ENCODE data around the gene FAM181A. TPM values are rescaled to one million over a fixed set of nuclear protein-coding genes. Genes with fewer than 3 reads are reported as not detected.

FAM181A gene
- total RNA-seq, 1 donor from 2014 or later = not detected

DNA sequence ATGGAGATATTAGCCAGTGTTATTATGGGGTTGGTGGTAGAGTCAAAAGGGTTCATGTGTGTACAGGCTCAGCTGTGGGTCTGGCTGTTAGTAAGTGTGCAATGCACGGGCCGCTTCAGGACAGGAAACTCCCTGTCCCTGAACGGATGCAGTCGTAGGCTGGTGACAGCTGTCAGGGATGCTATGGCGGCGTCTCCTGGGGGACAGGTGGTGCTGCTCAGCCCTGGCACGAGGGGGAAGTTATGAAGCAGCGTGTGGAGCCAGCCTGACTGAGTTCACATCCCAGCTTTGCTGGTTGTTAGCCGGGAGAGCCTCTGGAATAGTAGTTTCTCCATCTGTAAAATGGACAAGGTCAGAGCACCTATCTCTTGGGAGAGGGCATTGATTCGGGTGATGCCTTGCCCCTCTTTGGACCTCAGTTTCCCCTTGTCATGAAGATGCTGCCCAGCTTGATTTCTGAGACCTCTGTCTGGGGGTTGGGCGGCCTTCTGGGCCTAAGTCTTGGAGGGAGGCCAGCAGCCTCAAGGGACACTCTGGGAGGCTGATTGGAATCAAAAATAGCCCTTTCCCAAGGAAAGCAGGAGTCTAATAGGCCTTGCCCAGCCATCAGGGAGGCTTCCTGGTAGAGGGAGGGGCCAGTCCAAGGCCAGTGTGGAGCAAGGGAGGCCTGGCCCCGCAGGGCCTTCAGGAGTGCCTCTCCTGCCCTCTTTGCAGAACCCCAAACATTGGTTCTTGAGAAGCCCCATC, 42.1 kb downstream of the FAM181A start:
- Histone ChIP-seq H3K9ac (no peak overlapping the region), H3K4me3 (no peak overlapping the region), H3K27me3 (no peaks in the 10 kb centered on the region), H3K79me2 (ENCODE audit: low read depth) (no peaks in the 10 kb centered on the region), H3K4me2 (no peak overlapping the region), H3K27ac (no peak overlapping the region), H4K20me1 (ENCODE audit: low read depth) (no peaks in the 10 kb centered on the region), H3K9me3 (ENCODE audit: low read depth) (no peaks in the 10 kb centered on the region), H2AFZ (replicated peaks) (no peak overlapping the region), H3K4me1 (peaks cover 8% of the 10 kb centered on the region), H3K36me3 (no peaks in the 10 kb centered on the region), H3F3A (ENCODE audit: low read depth) (no peaks in the 10 kb centered on the region)
- Mint-ChIP-seq H3K36me3 (no peaks in the 10 kb centered on the region), H3K4me1 (peaks cover 4% of the 10 kb centered on the region), H3K27ac (peak overlapping the region; percentile 85), H3K27me3 (ENCODE audit: insufficient read depth, low read depth) (peaks cover 4% of the 10 kb centered on the region), H3K4me3 (no peak overlapping the region), H3K9me3 (no peaks in the 10 kb centered on the region)
- TF ChIP-seq EZH2phosphoT487 (IDR thresholded peaks at IDR 0.05) = no peak
- TF ChIP-seq, protein P1, sequence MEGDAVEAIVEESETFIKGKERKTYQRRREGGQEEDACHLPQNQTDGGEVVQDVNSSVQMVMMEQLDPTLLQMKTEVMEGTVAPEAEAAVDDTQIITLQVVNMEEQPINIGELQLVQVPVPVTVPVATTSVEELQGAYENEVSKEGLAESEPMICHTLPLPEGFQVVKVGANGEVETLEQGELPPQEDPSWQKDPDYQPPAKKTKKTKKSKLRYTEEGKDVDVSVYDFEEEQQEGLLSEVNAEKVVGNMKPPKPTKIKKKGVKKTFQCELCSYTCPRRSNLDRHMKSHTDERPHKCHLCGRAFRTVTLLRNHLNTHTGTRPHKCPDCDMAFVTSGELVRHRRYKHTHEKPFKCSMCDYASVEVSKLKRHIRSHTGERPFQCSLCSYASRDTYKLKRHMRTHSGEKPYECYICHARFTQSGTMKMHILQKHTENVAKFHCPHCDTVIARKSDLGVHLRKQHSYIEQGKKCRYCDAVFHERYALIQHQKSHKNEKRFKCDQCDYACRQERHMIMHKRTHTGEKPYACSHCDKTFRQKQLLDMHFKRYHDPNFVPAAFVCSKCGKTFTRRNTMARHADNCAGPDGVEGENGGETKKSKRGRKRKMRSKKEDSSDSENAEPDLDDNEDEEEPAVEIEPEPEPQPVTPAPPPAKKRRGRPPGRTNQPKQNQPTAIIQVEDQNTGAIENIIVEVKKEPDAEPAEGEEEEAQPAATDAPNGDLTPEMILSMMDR (IDR thresholded peaks at IDR 0.05) = no peak
- no peak for TF ChIP-seq EZH2 (IDR thresholded peaks at IDR 0.05)
- no peak for DNase-seq (ENCODE audit: low spot score)

- Mint-ChIP-seq H3K27ac (no peak overlapping the region), H3K4me1 (peaks cover 9% of the 10 kb centered on the region), H3K4me3 (no peak overlapping the region), H3K27me3 (ENCODE audit: insufficient read depth, low read depth) (peaks cover 6% of the 10 kb centered on the region), H3K36me3 (no peaks in the 10 kb centered on the region), H3K9me3 (no peaks in the 10 kb centered on the region)
- Histone ChIP-seq H3K27me3 (no peaks in the 10 kb centered on the region), H3K9ac (no peak overlapping the region), H3F3A (ENCODE audit: low read depth) (no peaks in the 10 kb centered on the region), H4K20me1 (ENCODE audit: low read depth) (no peaks in the 10 kb centered on the region), H3K79me2 (ENCODE audit: low read depth) (no peaks in the 10 kb centered on the region), H3K36me3 (no peaks in the 10 kb centered on the region), H2AFZ (replicated peaks) (no peak overlapping the region), H3K4me2 (no peak overlapping the region), H3K9me3 (ENCODE audit: low read depth) (no peaks in the 10 kb centered on the region), H3K27ac (no peak overlapping the region), H3K4me1 (peaks cover 12% of the 10 kb centered on the region), H3K4me3 (no peak overlapping the region)
- TF ChIP-seq, protein P1 (IDR thresholded peaks at IDR 0.05) = peak; percentile 45
- TF ChIP-seq EZH2phosphoT487 (IDR thresholded peaks at IDR 0.05) = no peak
- peak; percentile 32 for DNase-seq (ENCODE audit: low spot score)
Measured at GRCh38 chr14:93970585-93970964, 43.4 kb downstream of the FAM181A start.

- Mint-ChIP-seq H3K27me3 (ENCODE audit: insufficient read depth, low read depth) (peaks cover 10% of the 10 kb centered on the region), H3K4me1 (peaks cover 14% of the 10 kb centered on the region), H3K36me3 (no peaks in the 10 kb centered on the region), H3K4me3 (no peak overlapping the region), H3K9me3 (no peaks in the 10 kb centered on the region), H3K27ac (no peak overlapping the region)
- Histone ChIP-seq H3K9me3 (ENCODE audit: low read depth) (no peaks in the 10 kb centered on the region), H3K27ac (no peak overlapping the region), H3K9ac (no peak overlapping the region), H2AFZ (replicated peaks) (no peak overlapping the region), H3K4me2 (no peak overlapping the region), H3K36me3 (no peaks in the 10 kb centered on the region), H3F3A (ENCODE audit: low read depth) (no peaks in the 10 kb centered on the region), H3K4me1 (peaks cover 12% of the 10 kb centered on the region), H3K79me2 (ENCODE audit: low read depth) (no peaks in the 10 kb centered on the region), H3K4me3 (no peak overlapping the region), H3K27me3 (no peaks in the 10 kb centered on the region), H4K20me1 (ENCODE audit: low read depth) (no peaks in the 10 kb centered on the region)
- no peak for DNase-seq (ENCODE audit: low spot score)
- TF ChIP-seq EZH2 (IDR thresholded peaks at IDR 0.05) (no peak), EZH2phosphoT487 (IDR thresholded peaks at IDR 0.05) (no peak)
- TF ChIP-seq, protein P1 (IDR thresholded peaks at IDR 0.05) = no peak
Measured at GRCh38 chr14:93970965-93971634, 44.0 kb downstream of the FAM181A start.
